ENCODE measurements around the gene CYTH2. TPM values are rescaled to one million over a fixed set of nuclear protein-coding genes. Genes with fewer than 3 reads are reported as not detected.
A peak's percentile ranks its signal among the peaks of the same experiment; 100 is the strongest.

CYTH2 gene
- polyA plus RNA-seq, 1 donor from 2014 or later = 397 TPM

DNA sequence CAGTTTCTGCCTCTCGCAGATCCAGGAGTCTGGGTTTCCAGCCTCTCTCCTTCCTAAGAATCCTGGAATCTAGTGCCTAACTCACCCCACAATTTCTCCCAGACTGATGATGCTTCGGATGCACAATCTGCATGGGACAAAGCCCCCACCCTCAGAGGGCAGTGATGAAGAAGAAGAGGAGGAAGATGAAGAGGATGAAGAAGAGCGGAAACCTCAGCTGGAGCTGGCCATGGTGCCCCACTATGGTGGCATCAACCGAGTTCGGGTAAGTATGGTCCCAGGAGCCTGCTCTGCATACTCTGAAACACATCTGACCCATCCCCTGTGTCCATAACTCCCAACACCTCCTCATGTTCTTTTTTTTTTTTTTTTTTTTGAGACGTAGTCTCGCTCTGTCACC lies 22.6 kb upstream of the CYTH2 start:
- peak overlapping the region; percentile 73 for H3K9ac ChIP-seq (ENCODE audit: low read length)
- no peaks in the 10 kb centered on the region for H3K36me3 ChIP-seq (ENCODE audit: insufficient read depth, low read length)
- peaks cover 6% of the 10 kb centered on the region for H3K79me2 ChIP-seq (replicated peaks; ENCODE audit: insufficient read depth, low read length)
- H3K27ac ChIP-seq (ENCODE audit: low read length) = peak overlapping the region; percentile 93
- peak overlapping the region; percentile 80 for H3K4me2 ChIP-seq (ENCODE audit: low read length)
- H4K20me1 ChIP-seq (ENCODE audit: insufficient read depth) = no peaks in the 10 kb centered on the region
- H3K9me2 ChIP-seq (ENCODE audit: insufficient read depth, low read length) = no peaks in the 10 kb centered on the region
- no peaks in the 10 kb centered on the region for H3K27me3 ChIP-seq (ENCODE audit: insufficient read depth, low read depth, low read length)
- TF ChIP-seq MXI1 (conservative IDR thresholded peaks at IDR 0.05; ENCODE audit: poor library complexity, severe bottlenecking) (no peak), POLR2AphosphoS5 (IDR thresholded peaks at IDR 0.05) (no peak), TAF1 (IDR thresholded peaks at IDR 0.05; ENCODE audit: low read depth) (no peak), EZH2 (IDR thresholded peaks at IDR 0.05; ENCODE audit: borderline replicate concordance, insufficient read depth, low read length, poor library complexity, severe bottlenecking) (no peak), RAD21 (conservative IDR thresholded peaks at IDR 0.05) (no peak), EP300 (conservative IDR thresholded peaks at IDR 0.05; ENCODE audit: poor library complexity, severe bottlenecking) (no peak), SMC3 (conservative IDR thresholded peaks at IDR 0.05; ENCODE audit: poor library complexity) (no peak)
- TF ChIP-seq, protein P1, sequence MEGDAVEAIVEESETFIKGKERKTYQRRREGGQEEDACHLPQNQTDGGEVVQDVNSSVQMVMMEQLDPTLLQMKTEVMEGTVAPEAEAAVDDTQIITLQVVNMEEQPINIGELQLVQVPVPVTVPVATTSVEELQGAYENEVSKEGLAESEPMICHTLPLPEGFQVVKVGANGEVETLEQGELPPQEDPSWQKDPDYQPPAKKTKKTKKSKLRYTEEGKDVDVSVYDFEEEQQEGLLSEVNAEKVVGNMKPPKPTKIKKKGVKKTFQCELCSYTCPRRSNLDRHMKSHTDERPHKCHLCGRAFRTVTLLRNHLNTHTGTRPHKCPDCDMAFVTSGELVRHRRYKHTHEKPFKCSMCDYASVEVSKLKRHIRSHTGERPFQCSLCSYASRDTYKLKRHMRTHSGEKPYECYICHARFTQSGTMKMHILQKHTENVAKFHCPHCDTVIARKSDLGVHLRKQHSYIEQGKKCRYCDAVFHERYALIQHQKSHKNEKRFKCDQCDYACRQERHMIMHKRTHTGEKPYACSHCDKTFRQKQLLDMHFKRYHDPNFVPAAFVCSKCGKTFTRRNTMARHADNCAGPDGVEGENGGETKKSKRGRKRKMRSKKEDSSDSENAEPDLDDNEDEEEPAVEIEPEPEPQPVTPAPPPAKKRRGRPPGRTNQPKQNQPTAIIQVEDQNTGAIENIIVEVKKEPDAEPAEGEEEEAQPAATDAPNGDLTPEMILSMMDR (IDR thresholded peaks at IDR 0.05; ENCODE audit: poor library complexity, severe bottlenecking) = no peak
- TF ChIP-seq, protein P2, sequence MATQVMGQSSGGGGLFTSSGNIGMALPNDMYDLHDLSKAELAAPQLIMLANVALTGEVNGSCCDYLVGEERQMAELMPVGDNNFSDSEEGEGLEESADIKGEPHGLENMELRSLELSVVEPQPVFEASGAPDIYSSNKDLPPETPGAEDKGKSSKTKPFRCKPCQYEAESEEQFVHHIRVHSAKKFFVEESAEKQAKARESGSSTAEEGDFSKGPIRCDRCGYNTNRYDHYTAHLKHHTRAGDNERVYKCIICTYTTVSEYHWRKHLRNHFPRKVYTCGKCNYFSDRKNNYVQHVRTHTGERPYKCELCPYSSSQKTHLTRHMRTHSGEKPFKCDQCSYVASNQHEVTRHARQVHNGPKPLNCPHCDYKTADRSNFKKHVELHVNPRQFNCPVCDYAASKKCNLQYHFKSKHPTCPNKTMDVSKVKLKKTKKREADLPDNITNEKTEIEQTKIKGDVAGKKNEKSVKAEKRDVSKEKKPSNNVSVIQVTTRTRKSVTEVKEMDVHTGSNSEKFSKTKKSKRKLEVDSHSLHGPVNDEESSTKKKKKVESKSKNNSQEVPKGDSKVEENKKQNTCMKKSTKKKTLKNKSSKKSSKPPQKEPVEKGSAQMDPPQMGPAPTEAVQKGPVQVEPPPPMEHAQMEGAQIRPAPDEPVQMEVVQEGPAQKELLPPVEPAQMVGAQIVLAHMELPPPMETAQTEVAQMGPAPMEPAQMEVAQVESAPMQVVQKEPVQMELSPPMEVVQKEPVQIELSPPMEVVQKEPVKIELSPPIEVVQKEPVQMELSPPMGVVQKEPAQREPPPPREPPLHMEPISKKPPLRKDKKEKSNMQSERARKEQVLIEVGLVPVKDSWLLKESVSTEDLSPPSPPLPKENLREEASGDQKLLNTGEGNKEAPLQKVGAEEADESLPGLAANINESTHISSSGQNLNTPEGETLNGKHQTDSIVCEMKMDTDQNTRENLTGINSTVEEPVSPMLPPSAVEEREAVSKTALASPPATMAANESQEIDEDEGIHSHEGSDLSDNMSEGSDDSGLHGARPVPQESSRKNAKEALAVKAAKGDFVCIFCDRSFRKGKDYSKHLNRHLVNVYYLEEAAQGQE (IDR thresholded peaks at IDR 0.05; ENCODE audit: borderline replicate concordance) = no peak
- H3F3A ChIP-seq (ENCODE audit: insufficient read depth, low read length, poor library complexity, severe bottlenecking) = no peaks in the 10 kb centered on the region
- no peaks in the 10 kb centered on the region for H3K9me3 ChIP-seq (ENCODE audit: low read length)
- no peak overlapping the region for H2AFZ ChIP-seq (ENCODE audit: low read depth, low read length)
- peak overlapping the region; percentile 97 for H3K4me3 ChIP-seq (ENCODE audit: low read length)

DNA sequence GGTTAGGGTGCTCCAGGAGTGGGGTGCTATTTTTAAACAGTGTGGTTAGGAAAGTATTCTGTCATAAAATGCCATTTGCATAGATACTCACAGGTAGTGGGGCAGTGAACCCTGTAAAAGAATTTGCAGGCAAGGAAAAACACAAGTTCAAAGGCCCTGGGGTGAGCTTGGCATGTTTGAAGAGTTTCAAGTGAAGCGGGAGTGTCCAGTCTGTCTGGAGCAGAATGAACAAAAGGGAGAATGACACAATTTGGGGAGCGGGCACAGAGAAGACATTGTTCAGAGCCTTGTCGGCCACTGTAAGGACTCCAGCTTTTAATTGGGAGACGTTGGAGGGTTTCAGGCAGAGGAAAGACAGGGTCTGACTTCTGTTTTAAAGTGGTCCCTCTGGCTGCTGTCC lies 20.6 kb upstream of the CYTH2 start:
- Histone ChIP-seq H3K9me3 (ENCODE audit: low read length) (no peaks in the 10 kb centered on the region), H3K27ac (ENCODE audit: low read length) (no peak overlapping the region), H3K79me2 (replicated peaks; ENCODE audit: insufficient read depth, low read length) (peaks cover 6% of the 10 kb centered on the region), H3K27me3 (ENCODE audit: insufficient read depth, low read depth, low read length) (no peaks in the 10 kb centered on the region), H3K4me2 (ENCODE audit: low read length) (no peak overlapping the region), H2AFZ (ENCODE audit: low read depth, low read length) (no peak overlapping the region), H3K36me3 (ENCODE audit: insufficient read depth, low read length) (no peaks in the 10 kb centered on the region), H3F3A (ENCODE audit: insufficient read depth, low read length, poor library complexity, severe bottlenecking) (no peaks in the 10 kb centered on the region), H3K9me2 (ENCODE audit: insufficient read depth, low read length) (no peaks in the 10 kb centered on the region), H3K4me3 (ENCODE audit: low read length) (no peak overlapping the region), H3K9ac (ENCODE audit: low read length) (no peak overlapping the region), H4K20me1 (ENCODE audit: insufficient read depth) (no peaks in the 10 kb centered on the region)
- TF ChIP-seq, protein P1 (IDR thresholded peaks at IDR 0.05; ENCODE audit: poor library complexity, severe bottlenecking) = no peak
- TF ChIP-seq SMC3 (conservative IDR thresholded peaks at IDR 0.05; ENCODE audit: poor library complexity) = no peak
- TF ChIP-seq POLR2AphosphoS5 (IDR thresholded peaks at IDR 0.05) = no peak
- TF ChIP-seq MXI1 (conservative IDR thresholded peaks at IDR 0.05; ENCODE audit: poor library complexity, severe bottlenecking) = no peak
- TF ChIP-seq, protein P2 (IDR thresholded peaks at IDR 0.05; ENCODE audit: borderline replicate concordance) = no peak
- TF ChIP-seq RAD21 (conservative IDR thresholded peaks at IDR 0.05) = no peak
- no peak for TF ChIP-seq TAF1 (IDR thresholded peaks at IDR 0.05; ENCODE audit: low read depth)
- no peak for TF ChIP-seq EZH2 (IDR thresholded peaks at IDR 0.05; ENCODE audit: borderline replicate concordance, insufficient read depth, low read length, poor library complexity, severe bottlenecking)
- TF ChIP-seq EP300 (conservative IDR thresholded peaks at IDR 0.05; ENCODE audit: poor library complexity, severe bottlenecking) = no peak
